Ishikawa (cell line): ENCODE data around the gene ANK2.
A peak's percentile ranks its signal among the peaks of the same experiment; 100 is the strongest.

Source experiments
- CEBPB ChIP-seq: IDR thresholded peaks from 2 replicates; pipeline ENCODE4 v1.6.1; 2012
- CREB1 ChIP-seq: IDR thresholded peaks from 2 replicates; pipeline ENCODE4 v1.6.1; 2012; ENCODE audit warnings: low read depth
- EGR1 ChIP-seq: IDR thresholded peaks from 2 replicates; pipeline ENCODE4 v1.6.1; 2012
- EP300 ChIP-seq: IDR thresholded peaks from 2 replicates; pipeline ENCODE4 v1.6.1; 2012; ENCODE audit warnings: borderline replicate concordance
- FOXM1 ChIP-seq: IDR thresholded peaks from 2 replicates; pipeline ENCODE4 v1.6.1; 2012; ENCODE audit warnings: low read depth, borderline replicate concordance
- MAX ChIP-seq: IDR thresholded peaks from 2 replicates; pipeline ENCODE4 v1.6.1; 2012
- NFIC ChIP-seq: IDR thresholded peaks from 2 replicates; pipeline ENCODE4 v1.6.1; 2012
- RAD21 ChIP-seq: IDR thresholded peaks from 2 replicates; pipeline ENCODE4 v1.6.1; 2012; ENCODE audit warnings: low read depth
- REST ChIP-seq: IDR thresholded peaks from 2 replicates; pipeline ENCODE4 v1.6.1; 2012; ENCODE audit warnings: low read depth, mild to moderate bottlenecking
- TAF1 ChIP-seq: IDR thresholded peaks from 2 replicates; pipeline ENCODE4 v1.6.1; 2012; ENCODE audit warnings: low read depth, mild to moderate bottlenecking
- TCF12 ChIP-seq: IDR thresholded peaks from 2 replicates; pipeline ENCODE4 v1.6.1; 2012; ENCODE audit warnings: low read depth
- TEAD4 ChIP-seq: IDR thresholded peaks from 2 replicates; pipeline ENCODE4 v1.6.1; 2012
- USF1 ChIP-seq: IDR thresholded peaks from 2 replicates; pipeline ENCODE4 v1.6.1; 2012
- YY1 ChIP-seq: IDR thresholded peaks from 2 replicates; pipeline ENCODE4 v1.6.1; 2012; ENCODE audit warnings: low read depth
- ZBTB7A ChIP-seq: IDR thresholded peaks from 2 replicates; pipeline ENCODE4 v1.6.1; 2012; ENCODE audit warnings: low read depth

Gene ANK2

GRCh38 chr4:113157086-113157857 is 107.8 kb downstream of the ANK2 start:
- TF ChIP-seq EGR1 = no peak
- no peak for TF ChIP-seq ZBTB7A
- no peak for TF ChIP-seq TCF12
- TF ChIP-seq CEBPB = no peak
- no peak for TF ChIP-seq YY1
- TF ChIP-seq NFIC = no peak
- no peak for TF ChIP-seq MAX
- TF ChIP-seq TEAD4 = no peak
- no peak for TF ChIP-seq TAF1

- TF ChIP-seq EGR1 (no peak), YY1 (no peak), EP300 (no peak), CEBPB (no peak), NFIC (no peak), ZBTB7A (no peak), REST (no peak), USF1 (no peak), TCF12 (no peak)
Measured at GRCh38 chr4:113159942-113160545, 110.6 kb downstream of the ANK2 start.

- TF ChIP-seq FOXM1 (no peak), USF1 (no peak), NFIC (no peak), MAX (no peak), RAD21 (no peak), TCF12 (no peak), TAF1 (no peak)
Measured at GRCh38 chr4:113160548-113160947, 111.1 kb downstream of the ANK2 start.

GRCh38 chr4:113162089-113162488 is 112.6 kb downstream of the ANK2 start:
- no peak for TF ChIP-seq ZBTB7A
- no peak for TF ChIP-seq FOXM1
- no peak for TF ChIP-seq TCF12
- no peak for TF ChIP-seq TEAD4
- TF ChIP-seq EGR1 = no peak
- no peak for TF ChIP-seq MAX
- TF ChIP-seq RAD21 = no peak
- no peak for TF ChIP-seq EP300
- no peak for TF ChIP-seq NFIC
- TF ChIP-seq REST = no peak
- no peak for TF ChIP-seq YY1
- no peak for TF ChIP-seq CREB1
- TF ChIP-seq CEBPB = no peak
- no peak for TF ChIP-seq TAF1
- TF ChIP-seq USF1 = no peak

GRCh38 chr4:113169368-113169767 is 119.9 kb downstream of the ANK2 start:
- peak; percentile 68 for TF ChIP-seq TEAD4
- no peak for TF ChIP-seq CEBPB
- no peak for TF ChIP-seq TAF1
- TF ChIP-seq FOXM1 = no peak
- TF ChIP-seq USF1 = no peak
- TF ChIP-seq EP300 = no peak
- TF ChIP-seq REST = no peak
